Cardiac fibroblast (primary cell): Measurements from ENCODE around the gene RAPGEF4.

Experiments
- DNase-seq, 2 donors: peaks; one replicate each; pipeline versions ENCODE4 v3.0.0 to v3.0.0-alpha.2; 2010; ENCODE audit warnings: low read depth in 2 of 2
- H3K4me3 ChIP-seq, 2 donors: replicated peaks in 1 of 2; 1 replicate in 1 of 2; 2 replicates in 1 of 2; pipeline ENCODE4 v1.5.1; 2011; ENCODE audit warnings: low read depth in 2 of 2, low read length in 2 of 2, mild to moderate bottlenecking in 2 of 2, moderate library complexity in 1 of 2
- TF ChIP-seq, protein P1 (sequence below): IDR thresholded peaks from one replicate; pipeline ENCODE4 v1.5.1; 2011; ENCODE audit warnings: low read depth, mild to moderate bottlenecking, low read length, inconsistent platforms

The RAPGEF4 gene

DNA sequence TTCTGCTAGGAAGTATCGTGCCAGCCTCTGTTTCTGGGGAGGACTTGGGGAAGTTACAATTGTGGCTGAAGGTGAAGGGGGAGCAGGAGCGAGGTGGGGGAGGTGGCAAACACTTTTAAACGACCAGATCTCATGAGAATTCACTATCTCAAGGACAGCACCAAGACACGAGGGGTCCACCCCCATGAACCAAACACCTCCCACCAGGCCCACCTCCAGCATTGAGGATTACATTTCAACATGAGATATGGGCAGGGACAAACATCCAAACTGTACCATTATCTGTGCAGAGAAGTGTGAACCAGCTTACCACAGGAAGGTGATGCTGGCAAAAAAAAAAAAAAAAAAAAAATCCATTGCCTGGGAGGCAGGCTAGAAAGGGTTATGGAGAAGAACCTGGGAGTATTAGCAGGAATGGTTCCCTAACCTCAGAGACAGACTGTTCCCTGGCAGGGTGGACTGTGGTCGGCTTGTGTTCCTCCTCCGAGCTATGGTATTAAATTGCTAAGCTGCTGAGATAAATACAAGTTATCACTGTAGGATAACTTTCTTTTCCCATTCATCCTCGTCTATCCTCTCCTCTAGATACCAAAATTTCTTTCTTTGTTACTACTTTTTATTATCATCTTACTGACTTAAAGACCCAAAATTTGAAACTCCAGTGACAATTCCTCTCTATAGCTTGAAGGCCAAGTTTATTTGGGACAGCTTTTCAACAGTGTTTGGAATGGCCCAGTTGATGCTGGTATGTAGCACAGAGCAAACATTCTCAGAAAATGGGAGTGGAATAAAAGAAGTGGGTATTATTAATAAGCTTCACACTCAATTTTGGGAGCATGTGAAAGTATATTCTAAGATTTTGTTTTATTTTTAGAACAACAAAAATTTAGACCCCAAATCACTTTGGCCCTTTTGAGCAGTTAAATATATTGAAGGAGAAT is 266.3 kb downstream of the RAPGEF4 start:
- no peak overlapping the region for H3K4me3 ChIP-seq
- no peak for DNase-seq
- TF ChIP-seq, protein P1, sequence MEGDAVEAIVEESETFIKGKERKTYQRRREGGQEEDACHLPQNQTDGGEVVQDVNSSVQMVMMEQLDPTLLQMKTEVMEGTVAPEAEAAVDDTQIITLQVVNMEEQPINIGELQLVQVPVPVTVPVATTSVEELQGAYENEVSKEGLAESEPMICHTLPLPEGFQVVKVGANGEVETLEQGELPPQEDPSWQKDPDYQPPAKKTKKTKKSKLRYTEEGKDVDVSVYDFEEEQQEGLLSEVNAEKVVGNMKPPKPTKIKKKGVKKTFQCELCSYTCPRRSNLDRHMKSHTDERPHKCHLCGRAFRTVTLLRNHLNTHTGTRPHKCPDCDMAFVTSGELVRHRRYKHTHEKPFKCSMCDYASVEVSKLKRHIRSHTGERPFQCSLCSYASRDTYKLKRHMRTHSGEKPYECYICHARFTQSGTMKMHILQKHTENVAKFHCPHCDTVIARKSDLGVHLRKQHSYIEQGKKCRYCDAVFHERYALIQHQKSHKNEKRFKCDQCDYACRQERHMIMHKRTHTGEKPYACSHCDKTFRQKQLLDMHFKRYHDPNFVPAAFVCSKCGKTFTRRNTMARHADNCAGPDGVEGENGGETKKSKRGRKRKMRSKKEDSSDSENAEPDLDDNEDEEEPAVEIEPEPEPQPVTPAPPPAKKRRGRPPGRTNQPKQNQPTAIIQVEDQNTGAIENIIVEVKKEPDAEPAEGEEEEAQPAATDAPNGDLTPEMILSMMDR, result no peak

DNA sequence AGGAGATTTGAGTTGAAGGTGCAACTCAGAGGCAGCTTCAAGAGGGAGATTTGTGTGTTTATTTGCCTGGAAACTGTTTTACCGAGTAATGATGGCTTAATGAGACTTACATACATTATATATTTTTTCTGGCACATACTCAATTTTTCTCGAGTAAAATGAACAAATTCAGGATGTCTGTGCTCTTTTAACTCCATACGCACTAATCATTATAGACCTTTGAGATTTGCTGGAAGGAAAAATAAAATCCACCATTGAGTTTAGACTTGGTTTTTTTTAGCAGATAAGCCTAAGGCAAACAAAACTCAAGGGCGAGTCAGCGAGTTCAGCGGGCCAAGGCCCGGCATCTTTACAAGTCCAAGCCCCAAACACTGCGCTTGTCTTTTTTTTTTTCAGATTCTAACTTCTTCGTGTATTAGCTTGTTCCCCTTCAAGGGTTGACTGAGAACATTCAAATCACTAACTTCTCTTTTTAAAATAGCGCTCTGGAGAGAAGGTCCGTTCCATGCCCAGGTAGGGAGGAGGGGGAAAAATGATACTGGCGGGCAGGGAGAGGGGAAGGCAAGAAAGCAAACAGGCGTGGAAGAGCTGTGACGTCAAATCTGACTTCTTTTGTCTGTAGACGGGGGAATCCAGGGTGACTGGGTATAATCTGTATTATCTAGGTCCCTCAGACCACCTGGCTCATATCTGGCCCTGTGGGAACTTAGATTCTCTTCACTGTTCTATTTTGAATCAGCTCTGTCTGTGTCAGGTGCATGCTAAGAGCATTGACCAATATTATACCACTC is 267.3 kb downstream of the RAPGEF4 start:
- H3K4me3 ChIP-seq, result no peak overlapping the region
- DNase-seq, result no peak
- TF ChIP-seq, protein P1, result no peak

DNA sequence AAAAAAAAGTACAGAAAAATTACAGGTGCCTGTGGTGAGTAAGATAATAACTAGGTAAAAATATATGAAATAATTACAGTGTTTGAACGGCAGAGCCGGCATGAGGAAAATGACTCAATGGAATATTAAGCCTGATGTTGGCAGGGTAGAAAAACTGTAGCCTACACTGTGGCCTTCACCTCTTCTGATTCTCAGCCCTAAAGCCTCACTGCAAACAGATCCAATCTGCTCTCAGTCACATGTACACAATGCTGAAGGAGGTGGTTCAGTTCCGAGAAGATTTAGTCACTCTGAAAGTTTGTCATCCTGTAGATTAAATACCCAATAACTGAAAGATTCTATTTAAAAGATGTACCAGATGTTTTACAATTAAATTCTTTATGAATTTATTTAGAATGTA is 273.1 kb downstream of the RAPGEF4 start:
- TF ChIP-seq, protein P1, result no peak
- no peak for DNase-seq
- H3K4me3 ChIP-seq, result no peak overlapping the region

DNA sequence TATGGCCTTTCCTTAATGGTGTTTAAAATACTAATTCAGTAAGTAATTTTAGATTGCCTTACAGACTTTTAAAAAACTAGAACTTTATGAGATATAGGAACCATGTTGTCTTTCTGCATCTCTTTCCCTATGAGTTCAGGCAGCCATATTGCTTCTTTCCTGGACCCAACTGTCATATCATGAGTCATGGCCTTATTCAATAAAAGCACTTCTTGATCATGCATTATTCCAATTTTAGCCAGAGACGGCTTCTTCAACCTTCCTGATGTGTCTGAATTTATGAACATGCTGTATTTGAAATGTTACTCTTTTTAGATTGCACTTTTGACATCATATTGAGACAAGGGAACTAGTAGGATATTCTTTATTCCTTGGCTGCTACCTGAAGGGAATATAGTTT is 274.6 kb downstream of the RAPGEF4 start:
- no peak for DNase-seq
- TF ChIP-seq, protein P1, result no peak
- no peak overlapping the region for H3K4me3 ChIP-seq

DNA sequence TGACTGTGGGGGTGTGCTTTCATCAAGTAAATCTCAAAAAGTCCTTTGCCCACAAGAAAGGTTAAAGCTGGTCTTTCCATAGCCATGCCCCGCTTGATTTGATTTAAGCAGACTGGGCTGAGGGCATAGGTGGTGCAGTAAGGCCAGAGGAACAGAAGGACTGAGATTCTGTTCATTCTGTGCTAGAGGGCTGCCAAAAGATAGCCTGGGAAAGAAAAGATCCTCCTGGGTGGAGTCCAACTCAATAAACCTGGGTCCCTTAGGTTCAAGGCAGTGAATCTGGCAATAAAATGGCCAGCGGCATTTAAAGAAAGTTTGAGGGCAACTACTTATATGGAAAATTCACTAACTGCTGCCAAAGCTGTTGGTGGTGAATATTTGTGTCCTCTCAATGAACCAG is 280.8 kb downstream of the RAPGEF4 start:
- no peak overlapping the region for H3K4me3 ChIP-seq
- no peak for DNase-seq
- TF ChIP-seq, protein P1, result no peak

DNA sequence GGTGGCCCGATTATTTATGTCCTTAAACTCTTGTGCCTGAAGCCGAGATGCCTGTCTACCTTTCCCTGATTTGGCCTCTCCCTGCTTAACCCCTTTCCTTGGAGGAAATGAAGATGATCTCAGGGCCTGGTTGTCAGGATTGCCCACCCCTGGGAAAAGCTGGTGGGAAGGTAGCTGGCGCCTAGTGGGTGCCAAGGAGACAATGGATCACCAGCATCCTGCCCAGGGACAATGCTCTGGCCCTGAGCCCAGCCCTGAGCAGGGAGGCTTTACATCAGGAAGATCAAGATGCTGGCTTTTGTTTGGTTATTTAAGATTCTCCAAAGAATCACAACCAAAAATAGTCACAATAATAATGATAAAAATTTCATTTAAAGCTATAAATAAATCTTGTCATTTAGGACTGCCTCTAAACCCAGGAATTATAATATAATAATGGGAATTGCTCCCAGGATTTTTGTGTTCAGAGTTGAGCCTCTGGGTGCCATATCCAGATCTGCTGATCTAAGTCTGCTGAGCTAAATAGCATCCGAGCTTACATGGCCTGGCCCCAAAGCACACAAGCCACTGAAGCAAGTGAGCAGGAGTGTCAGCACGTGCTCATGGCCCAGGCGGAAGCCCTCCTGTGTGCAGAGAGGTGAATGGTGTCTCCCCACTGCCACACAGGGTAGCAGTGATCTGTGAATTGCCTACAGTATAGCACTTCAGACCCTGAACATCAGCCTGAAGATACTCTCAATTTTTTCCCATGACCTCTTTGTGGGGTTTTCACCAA is 282.2 kb downstream of the RAPGEF4 start:
- DNase-seq, result no peak
- TF ChIP-seq, protein P1, result no peak
- H3K4me3 ChIP-seq, result no peak overlapping the region
